ENCODE measurements around the gene SLC25A12. TPM values are rescaled to one million over a fixed set of nuclear protein-coding genes. Genes with fewer than 3 reads are reported as not detected.

Gene SLC25A12
- total RNA-seq, 1 experiment from 2014 or later, result 28.8 TPM

- Histone ChIP-seq H3K36me3 (ENCODE audit: low read depth) (peaks cover 12% of the 10 kb centered on the region; the same call in 1 of the 2 replicates), H4K20me1 (ENCODE audit: insufficient read depth) (0 out of 2 replicates have a peak, but pooled peaks cover 6% of the 10 kb centered on the region), H3K9me3 (ENCODE audit: insufficient read depth, low read depth) (no peaks in the 10 kb centered on the region), H2AFZ (no peak overlapping the region), H3K4me2 (no peak overlapping the region), H3F3A (ENCODE audit: insufficient read depth, low read depth) (no peaks in the 10 kb centered on the region), H3K4me3 (no peak overlapping the region), H3K79me2 (ENCODE audit: low read depth) (no peaks in the 10 kb centered on the region), H3K27me3 (ENCODE audit: insufficient read depth, low read depth) (no peaks in the 10 kb centered on the region), H3K9me2 (ENCODE audit: insufficient read depth) (no peaks in the 10 kb centered on the region), H3K4me1 (replicated peaks; ENCODE audit: insufficient read depth) (no peaks in the 10 kb centered on the region), H3K27ac (no peak overlapping the region)
- intact Hi-C loops (cut with micrococcal nuclease; ENCODE audit: unreplicated experiment), result no loop called here
- TF ChIP-seq CTCF (conservative IDR thresholded peaks at IDR 0.05) (no peak), EZH2 (IDR thresholded peaks at IDR 0.05; ENCODE audit: low read depth) (no peak)
- BruUV-seq (replicated peaks), result no TSS peak
- DNase-seq, result no peak
- POLR2A ChIA-PET (ENCODE audit: unreplicated experiment), result no interaction called here
- CTCF ChIA-PET, result no interaction called here
Measured at GRCh38 chr2:171855401-171855800, 38.6 kb downstream of the SLC25A12 start.

- BruUV-seq (replicated peaks), result no TSS peak
- Histone ChIP-seq H3K9me3 (ENCODE audit: insufficient read depth, low read depth) (no peaks in the 10 kb centered on the region), H3K79me2 (ENCODE audit: low read depth) (no peaks in the 10 kb centered on the region), H3F3A (ENCODE audit: insufficient read depth, low read depth) (0 out of 2 replicates have a peak, but pooled peaks cover 3% of the 10 kb centered on the region), H4K20me1 (ENCODE audit: insufficient read depth) (no peaks in the 10 kb centered on the region), H3K36me3 (ENCODE audit: low read depth) (peaks cover 12% of the 10 kb centered on the region), H3K27ac (no peak overlapping the region), H2AFZ (no peak overlapping the region), H3K27me3 (ENCODE audit: insufficient read depth, low read depth) (no peaks in the 10 kb centered on the region), H3K9me2 (ENCODE audit: insufficient read depth) (no peaks in the 10 kb centered on the region), H3K4me3 (no peak overlapping the region), H3K4me1 (replicated peaks; ENCODE audit: insufficient read depth) (no peaks in the 10 kb centered on the region), H3K4me2 (no peak overlapping the region)
- no peak for DNase-seq
- CTCF ChIA-PET, result interaction anchor here (0.6 kb wide), 1 partner anchor 879 kb away, joined by 3 read pairs; no protein-coding TSS in a partner anchor
- intact Hi-C loops (cut with micrococcal nuclease; ENCODE audit: unreplicated experiment), result no loop called here
- TF ChIP-seq CTCF (conservative IDR thresholded peaks at IDR 0.05), result no peak
- TF ChIP-seq EZH2 (IDR thresholded peaks at IDR 0.05; ENCODE audit: low read depth), result no peak
- POLR2A ChIA-PET (ENCODE audit: unreplicated experiment), result interaction anchor here (0.6 kb wide), 1 partner anchor 245 kb away, joined by 7 read pairs; no protein-coding TSS in a partner anchor
Measured at GRCh38 chr2:171852366-171852888, 41.6 kb downstream of the SLC25A12 start.

GRCh38 chr2:171847627-171848026 is 46.4 kb downstream of the SLC25A12 start:
- intact Hi-C loops (cut with micrococcal nuclease; ENCODE audit: unreplicated experiment), result no loop called here
- H2AFZ ChIP-seq, result no peak overlapping the region
- no peaks in the 10 kb centered on the region for H3K27me3 ChIP-seq (ENCODE audit: insufficient read depth, low read depth)
- H3K27ac ChIP-seq, result no peak overlapping the region
- no peaks in the 10 kb centered on the region for H4K20me1 ChIP-seq (ENCODE audit: insufficient read depth)
- H3K9me2 ChIP-seq (ENCODE audit: insufficient read depth), result no peaks in the 10 kb centered on the region
- H3K79me2 ChIP-seq (ENCODE audit: low read depth), result no peaks in the 10 kb centered on the region
- no peak overlapping the region for H3K4me3 ChIP-seq
- H3K4me2 ChIP-seq, result no peak overlapping the region
- TF ChIP-seq EZH2 (IDR thresholded peaks at IDR 0.05; ENCODE audit: low read depth), result no peak
- no peak for TF ChIP-seq CTCF (conservative IDR thresholded peaks at IDR 0.05)
- H3K9me3 ChIP-seq (ENCODE audit: insufficient read depth, low read depth), result no peaks in the 10 kb centered on the region
- H3F3A ChIP-seq (ENCODE audit: insufficient read depth, low read depth), result 0 out of 2 replicates have a peak, but pooled peaks cover 7% of the 10 kb centered on the region
- ChIA-PET POLR2A (ENCODE audit: unreplicated experiment) (interaction anchor here (0.6 kb wide), 1 partner anchor 43 kb away, joined by 8 read pairs; no protein-coding TSS in a partner anchor), CTCF (no interaction called here)
- no peaks in the 10 kb centered on the region; the same call in 1 of the 2 replicates for H3K36me3 ChIP-seq (ENCODE audit: low read depth)
- DNase-seq, result no peak
- no TSS peak for BruUV-seq (replicated peaks)
- no peaks in the 10 kb centered on the region for H3K4me1 ChIP-seq (replicated peaks; ENCODE audit: insufficient read depth)

All from PC-9 (cell line).